OCI-LY1 (cell line): ENCODE results near the gene DENND5A.
"Not testable (repeated sequence)": the region's sequence is repeated elsewhere in the genome, so short reads cannot be mapped to it uniquely, and the experiment has no call there.

Experiments
- H2AFZ ChIP-seq: fragments of 200-600 bp; sonication (generic), shearing (Covaris generic); 2 replicates; pipeline ENCODE4 v1.6.0; 2014; ENCODE audit warnings: antibody characterized with exemption, mild to moderate bottlenecking, low read length
- H3F3A ChIP-seq: fragments of 200-600 bp; sonication (generic), shearing (Covaris generic); 2 replicates; pipeline ENCODE4 v1.6.0; 2014; ENCODE audit warnings: mild to moderate bottlenecking, antibody characterized with exemption, low read length, moderate library complexity; ENCODE audit not compliant: insufficient read depth
- H3K27ac ChIP-seq: fragments of 200-600 bp; sonication (generic); 2 replicates; pipeline ENCODE4 v1.5.1; 2014; ENCODE audit warnings: low read length, mixed run types, mild to moderate bottlenecking, low read depth; ENCODE audit not compliant: poor library complexity, severe bottlenecking
- H3K27me3 ChIP-seq: fragments of 200-600 bp; sonication (generic); 2 replicates; pipeline ENCODE4 v1.6.0; 2014; ENCODE audit warnings: antibody characterized with exemption, mild to moderate bottlenecking, low read length, moderate library complexity; ENCODE audit not compliant: insufficient read depth
- H3K36me3 ChIP-seq: fragments of 200-600 bp; sonication (generic); 2 replicates; pipeline ENCODE4 v1.6.1; 2014; ENCODE audit warnings: mild to moderate bottlenecking, antibody characterized with exemption, low read length, moderate library complexity, mixed read lengths; ENCODE audit not compliant: insufficient read depth
- H3K4me1 ChIP-seq: fragments of 200-600 bp; sonication (generic); 2 replicates; pipeline ENCODE4 v1.5.1; 2014; ENCODE audit warnings: mild to moderate bottlenecking, low read length, moderate library complexity; ENCODE audit not compliant: insufficient read depth, severe bottlenecking
- H3K4me2 ChIP-seq: fragments of 200-600 bp; sonication (generic), shearing (Covaris generic); 2 replicates; pipeline ENCODE4 v1.6.1; 2014; ENCODE audit warnings: low read length
- H3K4me3 ChIP-seq: fragments of 200-600 bp; sonication (generic); 2 replicates; pipeline ENCODE4 v1.5.1; 2014; ENCODE audit warnings: low read length, low read depth, mild to moderate bottlenecking, mixed read lengths; ENCODE audit not compliant: poor library complexity, severe bottlenecking
- H3K79me2 ChIP-seq: fragments of 200-600 bp; shearing (Covaris generic); 2 replicates; pipeline ENCODE4 v1.6.1; 2016; ENCODE audit warnings: mixed run types, low read length, mixed read lengths; ENCODE audit not compliant: insufficient read depth
- H3K9ac ChIP-seq: fragments of 200-600 bp; sonication (generic), shearing (Covaris generic); 2 replicates; pipeline ENCODE4 v1.6.1; 2014; ENCODE audit warnings: mild to moderate bottlenecking, low read length, mixed read lengths
- H3K9me2 ChIP-seq: fragments of 200-600 bp; sonication (generic), shearing (Covaris generic); 2 replicates; pipeline ENCODE4 v1.6.1; 2014; ENCODE audit warnings: low read depth, mild to moderate bottlenecking, low read length, mixed read lengths
- H3K9me3 ChIP-seq: fragments of 200-600 bp; shearing (Covaris generic); 2 replicates; pipeline ENCODE4 v1.6.1; 2014; ENCODE audit warnings: low read length, mixed read lengths
- H4K20me1 ChIP-seq: fragments of 200-600 bp; sonication (generic), shearing (Covaris generic); 2 replicates; pipeline ENCODE4 v1.6.0; 2016; ENCODE audit warnings: mild to moderate bottlenecking, low read length; ENCODE audit not compliant: insufficient read depth
- EZH2 ChIP-seq: fragments of 200-600 bp; sonication (generic), shearing (Covaris generic); IDR thresholded peaks from 2 replicates; pipeline ENCODE4 v1.8.0; 2017; ENCODE audit warnings: borderline replicate concordance, mixed run types, mild to moderate bottlenecking, antibody characterized with exemption, low read length, moderate library complexity, mixed read lengths
- TF ChIP-seq, protein P1 (sequence below): fragments of 200-600 bp; sonication (generic), shearing (Covaris generic); IDR thresholded peaks from 2 replicates; pipeline ENCODE4 v1.5.1; 2017; ENCODE audit warnings: mild to moderate bottlenecking, antibody characterized with exemption, low read length, moderate library complexity, mixed read lengths

Gene DENND5A

DNA sequence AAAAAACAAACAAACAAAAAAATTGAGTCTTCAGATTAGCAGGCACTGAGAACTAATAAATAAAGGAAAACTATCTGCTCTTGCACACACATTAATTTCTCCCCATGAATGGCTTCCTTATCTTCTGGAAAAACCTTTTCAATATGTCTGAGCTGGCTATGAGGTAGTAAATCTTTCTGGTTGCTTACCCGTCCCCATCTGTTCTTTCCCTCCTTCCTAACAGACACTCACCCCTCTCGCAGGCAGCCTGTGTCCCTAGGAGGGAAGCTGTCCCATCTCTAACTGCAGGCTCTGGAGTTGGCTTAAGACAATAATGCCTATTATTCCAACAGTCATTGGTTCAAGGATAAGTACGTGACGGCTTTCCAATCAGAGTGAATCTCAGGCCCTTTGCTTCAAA, 165.5 kb downstream of the DENND5A start:
- Histone ChIP-seq H2AFZ (no peak overlapping the region), H3K9me2 (no peaks in the 10 kb centered on the region), H3K27ac (no peak overlapping the region), H4K20me1 (no peaks in the 10 kb centered on the region), H3K79me2 (no peaks in the 10 kb centered on the region), H3K9me3 (no peaks in the 10 kb centered on the region), H3K4me1 (no peaks in the 10 kb centered on the region), H3K27me3 (no peaks in the 10 kb centered on the region), H3K4me2 (no peak overlapping the region), H3K9ac (no peak overlapping the region), H3F3A (no peaks in the 10 kb centered on the region), H3K4me3 (no peak overlapping the region), H3K36me3 (no peaks in the 10 kb centered on the region)
- no peak for TF ChIP-seq EZH2
- TF ChIP-seq, protein P1, sequence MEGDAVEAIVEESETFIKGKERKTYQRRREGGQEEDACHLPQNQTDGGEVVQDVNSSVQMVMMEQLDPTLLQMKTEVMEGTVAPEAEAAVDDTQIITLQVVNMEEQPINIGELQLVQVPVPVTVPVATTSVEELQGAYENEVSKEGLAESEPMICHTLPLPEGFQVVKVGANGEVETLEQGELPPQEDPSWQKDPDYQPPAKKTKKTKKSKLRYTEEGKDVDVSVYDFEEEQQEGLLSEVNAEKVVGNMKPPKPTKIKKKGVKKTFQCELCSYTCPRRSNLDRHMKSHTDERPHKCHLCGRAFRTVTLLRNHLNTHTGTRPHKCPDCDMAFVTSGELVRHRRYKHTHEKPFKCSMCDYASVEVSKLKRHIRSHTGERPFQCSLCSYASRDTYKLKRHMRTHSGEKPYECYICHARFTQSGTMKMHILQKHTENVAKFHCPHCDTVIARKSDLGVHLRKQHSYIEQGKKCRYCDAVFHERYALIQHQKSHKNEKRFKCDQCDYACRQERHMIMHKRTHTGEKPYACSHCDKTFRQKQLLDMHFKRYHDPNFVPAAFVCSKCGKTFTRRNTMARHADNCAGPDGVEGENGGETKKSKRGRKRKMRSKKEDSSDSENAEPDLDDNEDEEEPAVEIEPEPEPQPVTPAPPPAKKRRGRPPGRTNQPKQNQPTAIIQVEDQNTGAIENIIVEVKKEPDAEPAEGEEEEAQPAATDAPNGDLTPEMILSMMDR, result no peak

DNA sequence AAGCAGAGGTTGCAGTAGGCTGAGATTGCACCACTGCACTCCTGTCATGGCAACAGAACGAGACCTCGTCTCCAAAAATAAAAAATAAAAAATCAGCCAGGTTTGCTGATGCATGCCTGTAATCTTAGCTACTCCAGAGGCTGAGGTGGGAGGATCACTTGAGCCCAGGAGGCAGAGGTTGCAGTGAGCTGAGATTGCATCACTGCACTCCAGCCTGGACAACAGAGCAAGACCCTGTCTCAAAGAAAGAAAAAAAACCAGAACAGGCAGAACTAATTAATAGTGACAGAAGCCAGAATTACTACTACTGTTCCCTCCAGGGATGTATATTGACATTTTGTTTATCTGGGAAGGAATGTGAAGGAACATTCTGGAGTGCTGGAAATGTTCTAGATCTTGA, 166.7 kb downstream of the DENND5A start:
- not testable (repeated sequence) for H3F3A ChIP-seq, H3K27me3 ChIP-seq, H3K4me3 ChIP-seq, H3K36me3 ChIP-seq, H3K4me1 ChIP-seq, H3K27ac ChIP-seq, H2AFZ ChIP-seq, H4K20me1 ChIP-seq, H3K9me3 ChIP-seq, H3K9ac ChIP-seq, H3K4me2 ChIP-seq, H3K79me2 ChIP-seq, H3K9me2 ChIP-seq

DNA sequence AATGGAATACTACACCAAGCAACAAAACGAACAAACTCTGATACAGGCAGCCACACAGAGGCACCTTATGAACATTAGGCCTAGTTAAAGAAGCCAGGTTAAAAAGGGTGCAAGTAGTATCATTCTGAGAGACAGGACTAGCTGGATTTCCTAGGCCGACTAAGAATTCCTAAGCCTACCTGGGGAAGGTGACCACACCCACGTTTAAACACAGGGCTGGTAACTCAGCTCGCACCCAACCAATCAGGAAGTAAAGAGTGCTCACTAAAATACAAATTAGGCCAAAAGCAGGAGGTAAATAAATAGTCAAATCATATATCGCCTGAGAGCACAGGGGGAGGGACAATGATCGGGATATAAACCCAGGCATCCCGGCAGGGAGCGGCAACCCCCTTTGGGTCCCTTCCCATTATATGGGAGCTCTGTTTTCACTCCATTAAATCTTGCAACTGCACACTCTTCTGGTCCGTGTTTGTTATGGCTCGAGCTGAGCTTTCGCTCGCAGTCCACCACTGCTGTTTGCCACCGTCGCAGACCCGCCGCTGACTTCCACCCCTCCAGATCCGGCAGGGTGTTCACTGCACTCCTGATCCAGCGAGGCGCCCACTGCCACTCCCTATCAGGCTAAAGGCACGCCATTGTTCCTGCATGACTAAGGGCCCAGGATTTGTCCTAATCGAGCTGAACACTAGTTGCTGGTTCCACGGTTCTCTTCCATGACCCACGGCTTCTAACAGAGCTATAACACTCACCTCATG, 167.8 kb downstream of the DENND5A start:
- H3K4me1 ChIP-seq, H3K9ac ChIP-seq, H2AFZ ChIP-seq, H3K36me3 ChIP-seq, H3K79me2 ChIP-seq, H4K20me1 ChIP-seq, H3F3A ChIP-seq, H3K27ac ChIP-seq, H3K27me3 ChIP-seq, H3K4me3 ChIP-seq, H3K9me3 ChIP-seq, H3K9me2 ChIP-seq, H3K4me2 ChIP-seq: not testable (repeated sequence)

DNA sequence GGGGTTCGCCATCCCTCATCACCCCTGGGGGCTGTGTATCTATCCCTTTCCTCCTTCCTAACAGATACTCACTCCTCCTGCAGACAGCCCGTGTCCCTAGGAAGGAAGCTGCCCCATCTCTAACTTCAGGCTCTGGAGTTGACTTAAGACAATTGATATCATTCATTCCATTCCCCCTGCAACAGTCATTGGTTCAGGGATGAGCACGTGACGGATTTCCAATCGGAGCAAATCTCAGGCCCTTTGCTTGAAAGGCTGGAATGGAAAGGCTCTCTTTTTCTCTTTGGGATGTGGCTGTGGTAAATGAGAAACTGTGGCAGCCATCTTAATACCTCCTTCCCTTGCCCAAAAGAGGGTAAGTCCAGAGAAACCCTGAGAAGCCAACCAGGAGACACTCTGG, 168.7 kb downstream of the DENND5A start:
- no peaks in the 10 kb centered on the region for H3K36me3 ChIP-seq
- H3K4me1 ChIP-seq, result no peaks in the 10 kb centered on the region
- no peaks in the 10 kb centered on the region for H3K9me2 ChIP-seq
- H3K9me3 ChIP-seq, result no peaks in the 10 kb centered on the region
- H3K27me3 ChIP-seq, result peaks cover 6% of the 10 kb centered on the region; the same call in 1 of the 2 replicates
- no peaks in the 10 kb centered on the region for H3F3A ChIP-seq
- no peak overlapping the region for H3K27ac ChIP-seq
- no peak overlapping the region for H3K4me2 ChIP-seq
- H4K20me1 ChIP-seq, result no peaks in the 10 kb centered on the region
- TF ChIP-seq EZH2, result no peak
- TF ChIP-seq, protein P1, result no peak
- no peak overlapping the region for H3K4me3 ChIP-seq
- H3K79me2 ChIP-seq, result no peaks in the 10 kb centered on the region
- H3K9ac ChIP-seq, result no peak overlapping the region
- H2AFZ ChIP-seq, result no peak overlapping the region
